Activated CD4-positive, alpha-beta T cell treated with anti-CD3 and anti-CD28 coated beads for 48 hours (primary cell): ENCODE data around the gene MFRP.
A peak's percentile ranks its signal among the peaks of the same experiment; 100 is the strongest.

Source experiments
- DNase-seq: peaks from one replicate; pipeline ENCODE4 v3.0.0-alpha.2; 2020

MFRP gene

DNA sequence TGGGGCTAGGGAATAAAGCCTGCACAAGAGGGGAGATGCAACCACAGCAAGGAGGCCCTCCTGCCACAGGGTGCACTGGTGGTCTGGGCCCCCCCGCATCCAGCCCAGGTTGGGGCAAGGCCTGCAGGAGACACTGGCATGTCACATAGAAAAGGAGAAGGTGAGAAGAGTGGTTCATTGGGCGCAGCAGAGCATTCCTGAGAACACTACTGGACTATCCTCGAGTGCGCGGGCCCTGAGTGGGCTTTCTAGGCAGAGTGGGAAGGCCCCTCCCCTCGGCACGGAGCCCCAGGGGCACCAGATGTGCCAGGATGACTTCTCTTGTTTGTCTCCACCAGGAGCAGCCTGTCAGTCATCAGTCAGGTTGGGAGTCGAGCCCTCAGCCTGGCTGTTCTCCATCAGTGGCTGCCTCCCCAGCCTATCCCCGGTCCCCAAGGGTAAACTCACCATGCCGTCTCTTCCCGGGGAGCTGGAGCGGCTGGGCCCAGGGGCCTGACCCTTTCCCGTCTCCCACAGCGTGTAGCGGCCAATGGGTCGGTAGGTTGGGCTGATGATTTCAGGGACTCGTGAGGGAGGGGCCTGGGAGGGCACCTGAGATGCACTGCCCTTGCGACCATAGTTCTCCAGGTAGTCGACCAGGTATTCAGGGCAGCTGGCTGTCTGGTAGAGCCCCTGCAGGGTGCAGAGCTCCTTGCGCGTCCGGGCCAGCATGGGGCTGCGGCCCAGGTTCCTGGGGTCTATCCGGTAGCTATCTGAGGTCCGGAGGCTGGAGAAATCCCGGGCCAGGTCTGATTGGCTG lies 26.0 kb upstream of the MFRP start:
- no peak for DNase-seq

DNA sequence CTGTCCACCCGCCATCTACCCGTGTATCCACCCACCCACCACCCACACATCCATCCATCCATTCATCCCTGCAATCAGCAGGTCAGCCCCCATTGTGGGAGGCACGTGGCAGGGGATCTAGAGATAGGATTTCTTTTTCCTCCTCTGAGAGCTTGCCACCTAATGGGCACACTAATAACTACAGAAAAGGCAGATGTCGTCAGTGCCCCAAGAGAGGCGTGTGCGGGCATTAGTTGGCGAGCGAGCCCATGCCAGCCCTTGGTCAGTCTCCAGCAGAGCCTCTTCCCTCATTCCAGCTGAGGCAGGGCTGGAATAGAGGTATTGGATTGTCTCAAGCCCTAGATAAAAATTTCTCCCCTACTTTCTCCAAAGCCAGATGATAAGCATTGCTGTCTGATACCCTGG lies 25.3 kb upstream of the MFRP start:
- no peak for DNase-seq

DNA sequence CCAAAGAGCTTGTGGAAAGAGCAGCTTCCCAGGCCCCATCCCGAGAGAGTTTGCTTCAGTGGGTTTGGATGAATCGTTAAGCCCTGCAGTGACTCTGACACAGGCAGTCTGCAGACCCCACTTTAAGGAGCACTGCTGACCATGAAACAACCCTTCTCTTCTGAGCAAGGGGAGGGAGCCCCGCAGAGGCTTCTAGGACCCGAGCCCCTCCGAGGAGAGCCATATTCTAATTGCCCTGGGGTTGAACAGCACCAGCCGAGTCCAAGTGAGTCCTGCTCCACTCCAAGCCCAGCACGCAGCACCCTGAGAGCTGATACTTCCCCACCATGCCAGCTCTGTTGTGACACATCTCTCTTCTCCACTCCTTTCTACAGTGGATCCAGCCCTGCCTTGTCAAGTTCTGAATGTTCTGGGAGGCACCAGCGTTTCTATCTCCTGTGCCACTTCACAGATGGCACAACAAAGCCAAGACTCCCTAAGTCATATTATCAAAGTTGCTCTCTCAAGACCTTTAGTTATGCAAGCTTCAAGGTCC lies 24.6 kb upstream of the MFRP start:
- DNase-seq: no peak

DNA sequence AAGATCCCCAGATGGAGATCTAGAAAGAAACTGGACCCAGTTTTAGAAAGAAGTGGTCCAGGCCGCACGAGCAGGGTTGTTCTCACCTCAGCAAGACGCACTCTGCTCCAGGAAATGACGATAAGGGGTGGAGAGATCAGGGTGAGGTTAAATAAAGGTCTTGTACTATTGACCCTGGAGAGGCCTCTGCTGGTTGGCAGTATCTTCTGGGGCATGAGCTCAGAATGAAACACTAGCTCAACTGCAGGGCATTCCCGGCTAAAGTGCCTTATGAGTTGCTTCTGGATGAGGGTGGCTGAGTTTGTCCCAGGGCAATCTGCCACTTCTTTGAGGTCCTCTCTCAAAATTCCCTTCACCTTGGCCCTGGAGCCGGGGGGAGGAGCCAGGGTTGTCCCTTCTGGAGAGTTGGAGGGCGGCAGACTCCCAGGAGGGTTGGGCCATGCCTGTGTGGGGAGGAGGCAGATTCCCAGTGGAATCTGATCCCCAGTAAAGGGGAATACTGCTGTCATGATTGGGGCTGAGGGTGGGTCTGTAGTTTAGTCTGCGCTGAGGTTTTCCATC lies 24.1 kb upstream of the MFRP start:
- no peak for DNase-seq

DNA sequence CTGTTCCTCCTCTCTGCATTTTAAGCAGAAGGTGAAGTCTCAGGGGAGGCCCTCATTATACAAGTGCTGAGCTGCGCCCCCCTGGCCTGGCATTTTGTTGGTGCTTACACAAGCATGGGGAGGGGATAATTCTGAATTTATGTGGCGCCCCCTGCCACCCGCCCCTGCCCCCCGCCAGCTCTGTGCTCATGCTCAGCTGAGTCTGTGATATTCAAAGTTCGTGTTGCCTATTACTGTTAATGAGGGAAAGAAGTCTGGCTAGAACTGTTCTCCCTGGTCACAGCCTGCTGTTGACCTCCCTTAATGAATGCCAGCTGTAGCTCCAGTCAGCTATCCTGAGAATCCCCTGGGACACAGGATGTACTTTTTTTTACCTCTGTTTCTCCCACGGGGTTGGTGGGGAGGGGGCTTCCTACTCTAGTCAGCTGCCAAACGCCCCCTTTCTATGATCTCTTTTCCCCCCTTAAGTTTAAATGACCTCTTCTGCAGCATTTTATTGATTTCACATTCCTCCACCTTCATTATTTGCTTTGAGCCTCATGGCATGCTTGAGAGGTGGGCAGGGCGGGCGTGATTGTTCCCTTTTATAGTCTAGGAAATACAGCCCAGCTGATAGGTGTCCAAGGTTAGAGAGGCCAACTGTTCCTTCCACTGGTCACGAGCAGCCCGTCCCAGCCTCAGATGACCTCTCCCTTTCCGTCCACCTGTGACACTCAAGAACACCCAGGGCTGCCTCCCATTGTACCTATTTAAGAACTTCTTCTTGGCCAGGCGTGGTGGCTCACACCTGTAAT lies 22.8 kb upstream of the MFRP start:
- no peak for DNase-seq

DNA sequence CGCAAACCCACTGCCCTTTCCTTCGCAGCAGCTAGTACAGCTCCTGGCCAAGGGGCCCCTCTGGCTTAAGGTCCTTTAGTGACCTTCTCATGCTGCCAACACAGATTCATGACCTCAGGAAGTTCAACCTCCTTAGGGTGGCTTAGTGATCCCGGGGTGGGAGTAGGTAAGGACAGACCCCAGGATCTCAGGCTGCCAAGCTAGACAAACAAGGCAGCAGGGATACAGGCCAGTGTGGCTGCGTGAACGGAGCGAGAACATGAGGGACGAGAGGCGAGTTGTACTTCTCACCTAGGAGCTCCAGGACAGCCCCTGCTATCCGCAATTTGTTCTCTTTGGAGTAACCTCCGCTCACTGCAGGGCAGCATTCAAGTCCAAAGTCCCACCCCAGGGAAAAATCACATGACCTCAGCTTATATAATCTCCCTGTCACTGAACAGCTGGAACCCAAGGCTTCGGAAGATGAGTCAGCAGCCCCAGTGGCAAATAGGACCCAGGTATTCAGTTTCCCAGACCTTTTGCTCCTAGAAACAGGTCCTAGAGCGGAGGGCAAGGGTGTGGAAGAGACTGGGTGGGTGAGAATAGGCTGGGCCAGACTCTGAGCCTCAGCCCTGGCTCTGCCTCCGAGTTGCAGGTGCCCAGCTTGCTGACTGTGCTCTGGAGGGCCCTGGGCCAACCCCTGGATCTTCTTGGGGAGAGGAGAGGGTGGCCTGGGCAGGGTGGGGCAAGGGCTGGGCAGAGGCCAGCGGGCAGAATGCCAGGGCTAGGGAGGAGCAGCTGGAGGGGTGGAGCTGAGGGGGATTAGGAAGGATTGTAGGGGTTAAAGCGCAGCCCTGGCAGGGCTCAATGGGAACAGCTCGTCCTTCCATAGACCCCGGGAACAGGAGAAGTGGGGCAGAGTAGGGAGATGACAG lies 21.9 kb upstream of the MFRP start:
- DNase-seq: no peak

DNA sequence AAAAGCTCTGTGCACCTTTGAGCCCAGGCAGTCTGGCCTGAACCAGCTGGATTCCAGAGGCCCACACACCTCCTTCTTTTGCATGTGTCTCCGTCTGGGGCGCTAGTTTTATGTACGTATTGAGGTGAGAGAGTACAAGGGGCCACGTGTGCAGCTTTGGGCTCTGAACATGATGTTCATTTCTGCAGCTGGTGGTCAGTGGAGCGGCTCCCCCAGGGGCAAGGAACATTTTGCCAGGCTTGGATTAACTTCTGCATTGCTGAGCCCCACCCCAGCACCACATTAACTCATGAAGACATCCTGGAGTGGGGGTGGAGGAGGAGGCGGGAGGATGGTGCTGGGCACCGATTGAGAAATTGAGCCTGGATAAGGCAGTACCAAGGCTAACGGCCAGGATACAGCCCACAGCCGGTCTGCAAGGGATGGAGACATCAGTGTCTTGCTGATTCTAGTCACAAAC lies 21.2 kb upstream of the MFRP start:
- DNase-seq: no peak

DNA sequence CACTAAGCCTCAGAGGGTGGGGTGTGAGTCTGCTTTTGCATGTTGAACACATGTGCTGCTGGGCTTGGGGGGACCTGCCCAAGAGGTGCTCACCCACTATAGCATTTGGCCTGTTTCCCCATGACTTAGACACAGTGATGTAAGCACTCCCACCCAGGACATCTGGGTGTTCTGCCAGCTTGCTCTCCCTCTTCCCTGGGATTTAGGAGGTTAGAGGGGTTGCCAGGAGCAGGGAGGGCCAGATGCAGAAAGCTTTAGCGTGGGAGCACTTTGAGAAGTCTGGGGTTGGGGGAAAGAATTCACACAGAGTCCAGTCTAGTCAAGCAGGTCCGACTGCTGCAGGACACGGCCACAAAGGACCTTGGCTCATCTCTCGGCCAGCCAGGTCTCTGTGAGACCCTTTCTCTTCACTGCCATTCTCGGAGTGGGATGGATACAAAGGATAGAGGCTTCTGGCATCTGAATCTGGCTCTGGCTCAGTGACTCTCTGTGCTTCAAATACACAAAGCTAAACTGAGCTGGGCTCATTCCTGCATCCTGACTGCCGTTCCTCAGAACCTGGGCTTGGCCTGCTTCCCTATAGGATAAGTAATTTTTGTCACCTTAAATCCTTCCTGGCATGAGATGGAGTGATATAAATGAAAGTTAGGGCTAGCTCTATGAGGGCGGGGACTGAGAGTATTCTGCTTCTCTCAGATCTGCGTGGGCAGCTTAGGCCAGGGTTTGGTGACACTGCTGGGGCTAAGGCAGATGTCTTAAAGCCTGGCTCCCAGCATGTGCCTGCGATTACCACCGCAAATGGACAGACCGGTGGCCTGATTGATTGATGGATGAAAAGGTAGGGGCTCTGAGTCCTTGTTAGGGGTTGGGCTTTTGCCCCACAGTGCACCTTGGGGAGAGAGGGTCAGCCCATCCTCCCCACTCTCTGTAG lies 20.4 kb upstream of the MFRP start:
- no peak for DNase-seq

DNA sequence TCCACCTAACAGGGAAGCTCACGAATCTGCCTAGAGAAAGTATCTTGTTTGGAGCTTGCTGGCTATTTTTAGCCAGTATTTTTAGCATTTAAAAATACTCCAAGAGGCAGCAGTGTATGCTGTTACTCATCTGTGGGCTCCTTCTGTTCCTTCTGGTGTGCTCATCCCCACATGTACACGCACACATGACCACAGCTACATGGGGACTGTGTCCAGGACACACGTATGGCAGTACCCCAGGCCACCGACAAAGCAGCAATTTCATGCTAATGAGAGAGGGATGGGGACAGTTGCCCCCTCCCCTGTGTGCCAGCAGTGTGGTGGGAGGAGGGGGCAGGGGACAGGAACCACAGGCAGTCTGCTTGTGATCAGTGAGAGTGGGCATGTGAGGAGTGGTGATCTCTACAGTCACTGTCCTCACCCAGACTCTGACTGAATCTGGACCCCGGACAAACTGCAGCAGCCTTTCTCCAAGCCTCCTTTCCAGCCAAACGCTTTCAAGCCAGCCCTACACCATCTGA lies 18.6 kb upstream of the MFRP start:
- no peak for DNase-seq

DNA sequence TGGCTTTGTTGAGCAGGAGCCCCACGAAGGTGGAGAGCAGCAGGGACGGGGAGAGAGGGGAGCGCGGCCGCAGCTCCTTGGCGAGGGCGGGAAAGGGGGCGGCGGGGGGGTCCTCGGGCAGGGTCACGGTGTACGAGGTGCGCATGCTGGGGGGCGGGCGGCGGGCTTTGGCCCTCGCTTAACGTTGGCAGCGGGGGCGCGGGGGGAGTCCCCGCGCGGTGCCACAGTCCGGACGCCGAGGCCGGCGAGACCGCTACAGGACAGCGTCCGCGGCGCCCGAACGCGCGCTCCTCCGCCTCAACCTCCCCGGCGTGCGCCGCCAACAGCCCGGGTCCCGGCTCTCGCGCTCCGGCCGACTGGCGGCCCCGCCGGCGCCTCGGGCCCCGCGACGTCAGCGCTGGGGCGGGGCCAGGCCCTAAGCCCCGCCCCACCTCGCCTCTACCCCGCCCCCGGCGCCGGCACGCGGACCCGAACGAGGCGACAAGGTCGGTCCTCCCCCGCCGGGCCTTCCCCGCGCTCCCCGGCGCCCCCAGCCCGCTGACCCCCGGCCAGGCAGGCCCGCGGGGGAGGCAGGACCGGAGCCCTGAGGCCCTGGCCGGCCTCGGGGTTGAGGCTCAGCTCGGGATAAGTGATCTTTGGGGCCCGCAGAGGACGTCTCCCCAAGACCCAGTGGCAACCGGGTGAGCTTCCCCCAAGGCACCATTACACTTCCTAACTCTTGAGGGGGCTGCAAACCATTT lies 17.5 kb upstream of the MFRP start:
- peak; percentile 63 for DNase-seq

DNA sequence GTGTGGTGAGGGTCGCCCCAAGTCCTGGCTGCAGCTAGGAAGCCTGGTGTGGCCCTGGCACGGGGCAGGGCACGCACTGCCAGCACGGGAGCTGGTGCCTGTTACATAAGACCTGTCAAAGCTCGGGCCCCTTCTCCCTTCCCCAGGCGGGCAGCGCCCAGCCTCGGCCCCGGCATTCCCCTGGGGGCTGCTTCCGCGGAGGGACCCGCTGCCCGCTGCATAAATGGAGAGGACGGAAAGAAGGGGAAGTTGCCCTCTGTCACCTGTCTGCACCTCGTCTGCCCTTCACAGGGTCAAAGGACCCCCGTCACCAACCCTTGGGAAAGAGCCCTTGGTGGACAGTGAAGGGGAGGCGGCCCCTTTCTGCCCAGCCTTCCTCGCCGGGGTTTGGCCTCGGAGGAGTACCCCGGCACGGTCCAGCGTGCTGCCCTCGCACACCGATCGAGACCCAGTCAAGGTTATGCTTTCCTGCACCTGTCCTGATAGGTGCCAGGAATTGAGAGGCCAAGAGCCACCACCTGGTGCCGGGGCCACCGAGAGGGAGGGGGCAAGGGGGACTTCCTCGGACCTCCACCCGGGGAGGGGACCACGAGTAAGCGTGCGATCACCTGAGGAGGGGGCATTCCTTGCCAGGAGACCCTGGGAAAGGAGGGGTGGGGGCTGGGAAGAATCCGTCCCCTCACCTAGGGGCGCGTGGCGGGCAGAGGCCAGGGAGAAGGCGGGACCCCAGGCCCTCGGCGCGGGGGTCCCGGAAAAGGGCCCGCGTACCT lies 16.8 kb upstream of the MFRP start:
- no peak for DNase-seq

DNA sequence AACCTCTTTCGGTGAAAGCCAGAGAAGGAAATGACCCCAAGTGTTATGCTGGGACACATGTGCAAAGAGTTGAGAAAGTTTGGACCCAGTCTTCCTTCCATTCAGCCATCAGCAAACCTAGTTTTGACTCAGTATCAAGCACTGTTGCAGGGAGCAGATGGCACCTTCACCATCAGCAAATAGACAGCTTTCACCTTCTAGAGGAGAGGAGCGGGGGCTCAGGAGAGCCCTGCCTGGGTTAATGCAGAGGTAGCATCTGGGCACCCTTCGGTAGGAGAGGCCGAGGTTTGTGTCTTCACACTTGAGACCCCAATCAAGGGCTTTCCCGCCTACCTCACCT lies 16.2 kb upstream of the MFRP start:
- no peak for DNase-seq

DNA sequence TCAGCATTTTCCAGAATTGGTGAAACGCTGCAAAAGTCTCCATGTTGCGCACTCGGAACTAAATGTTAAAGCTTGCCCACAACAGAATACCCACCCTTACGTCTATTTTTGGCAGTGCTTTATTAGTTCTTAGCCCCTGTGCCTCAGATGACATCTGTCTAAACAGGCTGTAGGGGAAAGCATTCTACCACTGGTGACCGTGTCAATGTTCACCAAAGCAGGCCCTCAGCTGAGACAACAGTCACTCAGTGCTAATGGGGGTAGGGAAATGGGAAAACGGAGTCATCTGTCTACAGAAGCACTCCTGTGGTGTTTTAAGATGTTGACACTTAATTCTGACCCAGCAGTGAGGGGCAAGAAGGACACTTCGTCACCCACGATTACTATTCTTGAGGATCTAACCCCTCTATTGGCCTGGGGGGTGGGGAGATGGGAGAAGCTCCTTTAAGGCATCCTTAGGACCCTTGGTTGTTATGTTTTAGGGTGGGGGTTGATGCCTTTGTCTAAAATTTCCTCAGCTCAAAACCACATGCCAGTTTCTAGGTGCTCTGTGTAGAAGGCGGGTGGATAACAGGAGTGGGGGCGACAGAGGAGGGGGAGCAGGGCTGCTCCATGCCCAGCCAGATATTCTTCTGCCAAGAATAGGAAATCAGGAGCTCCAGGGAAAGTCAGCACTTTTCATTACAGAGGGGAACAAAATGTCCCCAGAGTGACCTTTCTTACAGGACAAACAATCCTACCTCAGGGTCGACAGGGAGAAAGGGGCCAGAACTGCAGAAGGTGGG lies 15.6 kb upstream of the MFRP start:
- no peak for DNase-seq

DNA sequence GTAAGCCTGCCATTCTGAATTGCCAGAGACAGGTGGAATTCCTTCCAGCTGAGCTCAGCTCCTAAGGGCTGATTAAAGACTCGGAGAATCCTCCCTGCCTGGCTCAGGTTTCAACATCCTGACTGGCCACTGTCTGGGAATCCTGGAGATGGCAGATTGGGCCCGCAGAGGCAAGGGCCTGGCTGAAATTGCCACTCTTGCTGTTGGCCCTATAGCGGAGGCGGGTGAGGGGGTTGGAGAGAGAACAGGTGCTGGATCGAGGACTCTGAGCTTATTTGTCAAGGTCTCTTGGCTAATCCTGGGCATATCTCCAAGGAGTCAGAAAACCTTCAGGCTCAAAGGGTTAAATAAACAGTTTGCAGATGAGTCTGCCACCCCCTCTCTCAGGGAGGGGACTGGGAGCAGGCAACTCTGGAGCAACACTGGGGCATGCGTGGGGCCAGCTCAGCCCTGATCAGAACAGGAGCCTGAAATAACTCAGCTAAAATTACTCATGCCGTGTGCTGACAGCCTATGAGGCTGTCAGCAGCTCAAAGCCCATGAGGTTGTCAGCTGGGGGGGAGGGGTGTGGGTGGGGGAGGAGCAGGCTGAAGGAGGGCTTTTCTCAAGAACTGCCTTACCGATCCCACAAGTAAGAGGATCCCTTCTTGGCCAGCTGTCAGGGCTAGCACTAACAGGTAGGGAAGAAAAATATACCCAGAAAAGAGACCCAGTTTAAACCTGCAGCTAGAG lies 14.7 kb upstream of the MFRP start:
- peak; percentile 82 for DNase-seq

DNA sequence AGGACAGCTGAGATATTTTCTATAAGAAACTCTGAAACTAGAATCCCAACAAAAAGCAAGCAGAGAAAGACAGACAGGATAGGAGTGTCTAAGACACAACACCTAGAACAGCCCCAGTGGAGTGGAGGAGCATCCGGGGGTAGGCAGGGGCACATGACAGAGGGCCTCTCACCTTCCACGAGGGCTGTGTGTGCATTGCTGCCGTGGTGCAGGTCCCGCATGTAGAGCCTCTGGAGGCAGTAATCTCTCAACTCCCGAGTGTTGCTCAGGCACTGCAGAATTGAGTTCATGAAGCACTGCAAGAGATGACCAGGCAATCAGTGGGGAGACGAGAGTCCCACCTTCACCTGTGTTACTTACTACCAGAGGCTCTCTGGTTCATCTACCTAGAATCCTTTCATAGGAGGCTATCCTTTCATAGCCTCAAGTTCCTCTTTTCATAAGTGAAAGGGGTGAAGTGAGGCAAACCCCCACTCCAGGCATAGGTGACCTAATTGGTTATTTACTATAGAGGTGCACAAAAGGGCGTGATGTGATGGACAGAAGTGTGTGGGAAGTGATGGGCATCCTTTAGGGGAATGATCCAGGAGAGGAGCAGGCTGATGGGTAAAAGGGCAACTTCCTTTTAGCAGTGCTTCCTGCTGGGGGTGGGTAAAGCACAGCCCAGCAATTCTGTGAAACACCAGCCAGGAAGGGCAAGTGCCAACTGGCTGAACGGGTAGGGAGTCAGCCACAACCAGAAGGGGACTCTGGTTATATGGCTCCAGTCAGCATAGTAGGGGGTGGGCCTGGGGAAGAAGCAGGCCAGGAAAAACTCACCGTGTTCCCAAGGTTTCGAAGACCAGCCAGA lies 13.1 kb upstream of the MFRP start:
- DNase-seq: no peak

DNA sequence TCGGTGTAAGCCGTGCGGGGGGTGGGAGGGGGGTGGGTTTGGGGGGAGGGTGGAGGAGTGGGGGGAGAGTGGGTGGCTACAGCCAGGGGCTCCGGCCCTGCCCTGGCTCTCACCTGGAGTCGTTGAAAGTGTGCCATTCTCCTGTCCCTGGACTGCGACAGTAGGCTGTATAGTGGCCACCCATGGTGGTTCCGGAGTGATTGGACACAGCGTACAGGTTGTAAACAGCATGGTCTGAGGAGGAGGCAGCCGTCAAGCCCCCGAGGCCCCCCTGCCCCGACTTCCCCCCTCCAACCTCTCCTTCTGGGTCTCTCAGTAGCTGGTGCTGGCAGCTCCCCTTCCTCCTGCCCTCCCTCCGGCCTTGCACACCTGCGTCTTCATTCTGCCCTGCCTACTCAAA lies 10.6 kb upstream of the MFRP start:
- DNase-seq: no peak

DNA sequence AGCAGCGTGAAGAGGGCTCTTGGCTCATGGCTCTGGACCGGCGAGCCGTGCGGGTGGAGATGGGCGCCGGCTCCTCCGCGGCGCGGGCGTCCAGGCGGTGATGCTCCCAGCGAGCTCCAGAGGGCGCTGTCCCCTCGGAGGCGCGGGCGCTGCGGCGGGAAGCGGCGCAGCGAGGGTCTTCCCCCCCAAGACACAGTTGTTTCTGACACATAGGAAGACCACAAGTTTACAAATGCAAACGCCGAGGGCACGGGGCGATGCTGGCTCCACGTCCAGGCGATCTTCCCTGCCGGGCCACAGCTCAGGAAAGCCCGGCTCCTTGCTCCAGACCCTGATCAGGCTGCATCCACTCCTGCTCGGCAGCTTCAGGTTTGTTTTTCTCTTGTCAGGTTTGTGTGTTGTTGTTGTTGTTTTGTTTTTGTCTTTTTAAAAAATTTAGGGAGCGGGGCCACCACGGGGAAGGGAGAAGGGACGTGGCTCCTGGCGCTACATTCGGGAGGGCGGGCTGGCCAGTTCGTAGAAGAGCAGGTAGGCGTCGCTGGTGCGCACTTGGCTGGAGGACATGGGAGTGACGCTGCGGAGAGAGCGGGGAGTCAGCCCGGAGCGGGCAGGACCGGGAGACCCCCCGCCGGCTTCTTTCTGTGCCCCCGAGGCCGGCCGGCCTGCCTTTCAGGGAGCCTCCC lies 10.0 kb upstream of the MFRP start:
- DNase-seq: peak; percentile 82
